DOHH2 (cell line): ENCODE data around the gene RHOU.

Source experiments
- H3F3A ChIP-seq: fragments of 200-600 bp; sonication (generic), shearing (Covaris generic); 2 replicates; pipeline ENCODE4 v1.6.0; 2016; ENCODE audit warnings: antibody characterized with exemption, mild to moderate bottlenecking; ENCODE audit not compliant: control insufficient read depth, insufficient read depth
- H3K27ac ChIP-seq: fragments of 200-600 bp; sonication (generic); 2 replicates; pipeline ENCODE4 v1.5.1; 2014; ENCODE audit warnings: low read depth, mild to moderate bottlenecking, low read length, moderate library complexity
- H3K27me3 ChIP-seq: fragments of 200-600 bp; sonication (generic); 2 replicates; pipeline ENCODE4 v1.6.1; 2014; ENCODE audit warnings: mild to moderate bottlenecking, low read length, mixed read lengths; ENCODE audit not compliant: control insufficient read depth
- H3K36me3 ChIP-seq: fragments of 200-600 bp; sonication (generic); 2 replicates; pipeline ENCODE4 v1.6.1; 2014; ENCODE audit warnings: mild to moderate bottlenecking, low read length, moderate library complexity, mixed read lengths; ENCODE audit not compliant: control insufficient read depth
- H3K4me1 ChIP-seq: fragments of 200-600 bp; sonication (generic); 2 replicates; pipeline ENCODE4 v1.6.1; 2014; ENCODE audit warnings: mild to moderate bottlenecking, low read length, mixed read lengths; ENCODE audit not compliant: control insufficient read depth
- H3K4me2 ChIP-seq: fragments of 200-600 bp; sonication (generic); 2 replicates; pipeline ENCODE4 v1.6.0; 2014; ENCODE audit warnings: mild to moderate bottlenecking, low read length, moderate library complexity
- H3K4me3 ChIP-seq: fragments of 200-600 bp; sonication (generic); 2 replicates; pipeline ENCODE4 v1.5.1; 2014; ENCODE audit warnings: mild to moderate bottlenecking, low read length, mixed read lengths
- H3K79me2 ChIP-seq: fragments of 200-600 bp; sonication (generic); 2 replicates; pipeline ENCODE4 v1.6.1; 2014; ENCODE audit warnings: mild to moderate bottlenecking, low read length, mixed read lengths; ENCODE audit not compliant: control insufficient read depth
- H3K9me2 ChIP-seq: fragments of 200-600 bp; sonication (generic); replicated peaks from 2 replicates; pipeline ENCODE4 v1.6.1; 2014; ENCODE audit warnings: mild to moderate bottlenecking, low read length, mixed read lengths; ENCODE audit not compliant: control insufficient read depth
- H3K9me3 ChIP-seq: fragments of 200-600 bp; sonication (generic); 2 replicates; pipeline ENCODE4 v1.6.1; 2014; ENCODE audit warnings: antibody characterized with exemption, low read length, mixed read lengths; ENCODE audit not compliant: control insufficient read depth, insufficient read depth
- H4K20me1 ChIP-seq: fragments of 200-600 bp; sonication (generic); 2 replicates; pipeline ENCODE4 v1.6.0; 2014; ENCODE audit warnings: low read depth, mild to moderate bottlenecking, antibody characterized with exemption, low read length, moderate library complexity; ENCODE audit not compliant: control insufficient read depth, insufficient read depth
- CTCF ChIP-seq: fragments of 200-600 bp; sonication (generic); IDR thresholded peaks from one replicate; pipeline ENCODE4 v1.5.1; 2014; ENCODE audit warnings: antibody characterized with exemption, mild to moderate bottlenecking, low read depth, low read length; ENCODE audit not compliant: poor library complexity, severe bottlenecking
- EZH2phosphoT487 ChIP-seq: fragments of 200-600 bp; sonication (generic); IDR thresholded peaks from 2 replicates; pipeline ENCODE4 v1.6.1; 2017; ENCODE audit warnings: borderline replicate concordance, mild to moderate bottlenecking, antibody characterized with exemption, low read length, moderate library complexity, mixed read lengths

The RHOU gene

GRCh38 chr1:228734881-228735801, at the start of gene RHOU:
Gene RHOU (plus strand): TSS chr1:228735479. CDS start chr1:228735743, 264 bp downstream.
- H3K9me3 ChIP-seq = no peaks in the 10 kb centered on the region
- no peaks in the 10 kb centered on the region for H3K4me1 ChIP-seq
- no peak within 1 kb of the TSS for H3K4me2 ChIP-seq
- no peaks in the 10 kb centered on the region for H3K9me2 ChIP-seq
- no peak for TF ChIP-seq EZH2phosphoT487
- no peak for TF ChIP-seq CTCF
- H3K27me3 ChIP-seq = peaks cover 7% of the 10 kb centered on the region
- H3K4me3 ChIP-seq = no peak within 1 kb of the TSS
- H4K20me1 ChIP-seq = no peaks in the 10 kb centered on the region
- no peak within 1 kb of the TSS for H3K27ac ChIP-seq
- no peaks in the 10 kb centered on the region for H3F3A ChIP-seq
- no peaks in the 10 kb centered on the region for H3K79me2 ChIP-seq
- no peaks in the 10 kb centered on the region for H3K36me3 ChIP-seq

- H3K9me2 ChIP-seq = no peaks in the 10 kb centered on the region
- peaks cover 16% of the 10 kb centered on the region; the same call in 1 of the 2 replicates for H3K27me3 ChIP-seq
- H3K4me1 ChIP-seq = no peaks in the 10 kb centered on the region
- H3K4me3 ChIP-seq = no peak overlapping the region
- no peaks in the 10 kb centered on the region for H3K36me3 ChIP-seq
- no peaks in the 10 kb centered on the region for H3F3A ChIP-seq
- H4K20me1 ChIP-seq = no peaks in the 10 kb centered on the region
- no peak overlapping the region for H3K27ac ChIP-seq
- TF ChIP-seq EZH2phosphoT487 (no peak), CTCF (no peak)
- no peaks in the 10 kb centered on the region for H3K9me3 ChIP-seq
- H3K79me2 ChIP-seq = no peaks in the 10 kb centered on the region
- no peak overlapping the region for H3K4me2 ChIP-seq
These were observed 47.7 kb upstream of the RHOU start for GRCh38 chr1:228687587-228687986.

DNA sequence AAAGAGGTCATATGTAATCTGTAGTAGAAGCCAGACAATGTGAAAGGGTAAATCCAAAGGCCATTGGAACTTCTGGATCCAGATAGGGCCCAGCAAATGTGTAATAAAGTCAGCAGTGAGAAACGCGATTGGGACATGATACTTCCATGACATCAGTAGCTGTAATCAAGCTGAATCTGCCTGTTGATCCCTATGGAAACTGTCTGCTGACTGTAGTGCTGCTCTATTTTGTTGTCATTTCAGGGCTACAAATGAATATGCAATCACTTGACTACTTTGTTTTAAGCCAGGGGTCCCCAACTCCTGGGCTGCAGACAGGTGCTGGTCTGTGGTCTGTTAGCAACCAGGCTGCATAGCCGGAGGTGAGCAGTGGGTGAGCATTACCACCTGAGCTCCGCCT, 46.0 kb upstream of the RHOU start:
- Histone ChIP-seq H3K4me3 (no peak overlapping the region), H3K79me2 (no peaks in the 10 kb centered on the region), H3K36me3 (no peaks in the 10 kb centered on the region), H3K27ac (no peak overlapping the region), H3K27me3 (peaks cover 13% of the 10 kb centered on the region; the same call in 1 of the 2 replicates), H3K9me2 (no peaks in the 10 kb centered on the region), H3K9me3 (no peaks in the 10 kb centered on the region), H3F3A (no peaks in the 10 kb centered on the region), H3K4me1 (no peaks in the 10 kb centered on the region), H3K4me2 (no peak overlapping the region), H4K20me1 (no peaks in the 10 kb centered on the region)
- no peak for TF ChIP-seq EZH2phosphoT487
- TF ChIP-seq CTCF = no peak
